GM12864 (cell line): ENCODE data around the gene AIMP1.

ENCODE experiments used
- DNase-seq: peaks from one replicate; pipeline ENCODE4 v3.0.0-alpha.2; 2011; ENCODE audit warnings: low read depth
- H3K4me3 ChIP-seq: 2 replicates; pipeline ENCODE4 v1.5.1; 2011; ENCODE audit warnings: mild to moderate bottlenecking, low read depth, low read length, control low read depth
- TF ChIP-seq, protein P1 (sequence below): IDR thresholded peaks from 2 replicates; pipeline ENCODE4 v1.5.1; 2011; ENCODE audit warnings: low read depth, mild to moderate bottlenecking, moderate library complexity, low read length, control low read depth, inconsistent platforms; ENCODE audit errors: missing control alignments

The AIMP1 gene

DNA sequence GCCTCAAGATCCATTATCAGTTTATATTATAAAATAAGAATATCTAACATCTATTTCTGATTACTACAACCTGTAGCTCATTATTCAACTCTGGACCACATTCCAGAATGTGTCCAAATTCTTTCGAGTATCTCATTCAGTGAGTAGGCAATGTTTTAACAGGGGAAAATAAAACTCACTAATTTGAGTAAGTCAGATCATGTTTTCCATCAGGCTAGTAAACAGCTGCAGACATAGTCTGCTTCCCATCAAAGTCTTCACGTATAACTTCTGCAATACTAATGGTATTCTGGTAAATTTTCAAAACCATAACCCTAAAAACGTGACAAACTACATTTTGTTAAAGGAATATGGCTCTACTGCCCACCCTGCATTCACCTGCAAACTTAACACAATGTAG lies 32.1 kb upstream of the AIMP1 start:
- no peak overlapping the region for H3K4me3 ChIP-seq
- DNase-seq = no peak
- TF ChIP-seq, protein P1, sequence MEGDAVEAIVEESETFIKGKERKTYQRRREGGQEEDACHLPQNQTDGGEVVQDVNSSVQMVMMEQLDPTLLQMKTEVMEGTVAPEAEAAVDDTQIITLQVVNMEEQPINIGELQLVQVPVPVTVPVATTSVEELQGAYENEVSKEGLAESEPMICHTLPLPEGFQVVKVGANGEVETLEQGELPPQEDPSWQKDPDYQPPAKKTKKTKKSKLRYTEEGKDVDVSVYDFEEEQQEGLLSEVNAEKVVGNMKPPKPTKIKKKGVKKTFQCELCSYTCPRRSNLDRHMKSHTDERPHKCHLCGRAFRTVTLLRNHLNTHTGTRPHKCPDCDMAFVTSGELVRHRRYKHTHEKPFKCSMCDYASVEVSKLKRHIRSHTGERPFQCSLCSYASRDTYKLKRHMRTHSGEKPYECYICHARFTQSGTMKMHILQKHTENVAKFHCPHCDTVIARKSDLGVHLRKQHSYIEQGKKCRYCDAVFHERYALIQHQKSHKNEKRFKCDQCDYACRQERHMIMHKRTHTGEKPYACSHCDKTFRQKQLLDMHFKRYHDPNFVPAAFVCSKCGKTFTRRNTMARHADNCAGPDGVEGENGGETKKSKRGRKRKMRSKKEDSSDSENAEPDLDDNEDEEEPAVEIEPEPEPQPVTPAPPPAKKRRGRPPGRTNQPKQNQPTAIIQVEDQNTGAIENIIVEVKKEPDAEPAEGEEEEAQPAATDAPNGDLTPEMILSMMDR = no peak

DNA sequence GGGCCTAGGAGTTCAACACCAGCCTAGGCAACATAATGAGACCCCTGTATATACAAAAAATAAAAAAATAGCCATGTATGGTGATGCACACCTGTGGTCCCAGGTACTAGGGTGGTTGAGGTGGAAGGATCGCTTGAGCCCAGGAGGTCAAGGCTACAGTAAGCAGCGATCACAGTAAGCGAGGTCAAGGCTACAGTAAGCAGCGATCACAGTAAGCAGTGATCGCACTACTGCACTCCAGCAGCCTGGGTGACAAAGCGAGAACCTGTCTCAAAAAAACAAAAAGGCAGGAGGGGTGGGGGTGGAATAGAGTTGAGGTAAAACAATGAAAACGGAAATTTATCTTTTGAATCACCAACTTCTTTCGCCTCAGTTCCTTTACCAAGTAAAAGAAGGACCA lies 29.7 kb upstream of the AIMP1 start:
- TF ChIP-seq, protein P1 = no peak
- no peak for DNase-seq
- no peak overlapping the region for H3K4me3 ChIP-seq

DNA sequence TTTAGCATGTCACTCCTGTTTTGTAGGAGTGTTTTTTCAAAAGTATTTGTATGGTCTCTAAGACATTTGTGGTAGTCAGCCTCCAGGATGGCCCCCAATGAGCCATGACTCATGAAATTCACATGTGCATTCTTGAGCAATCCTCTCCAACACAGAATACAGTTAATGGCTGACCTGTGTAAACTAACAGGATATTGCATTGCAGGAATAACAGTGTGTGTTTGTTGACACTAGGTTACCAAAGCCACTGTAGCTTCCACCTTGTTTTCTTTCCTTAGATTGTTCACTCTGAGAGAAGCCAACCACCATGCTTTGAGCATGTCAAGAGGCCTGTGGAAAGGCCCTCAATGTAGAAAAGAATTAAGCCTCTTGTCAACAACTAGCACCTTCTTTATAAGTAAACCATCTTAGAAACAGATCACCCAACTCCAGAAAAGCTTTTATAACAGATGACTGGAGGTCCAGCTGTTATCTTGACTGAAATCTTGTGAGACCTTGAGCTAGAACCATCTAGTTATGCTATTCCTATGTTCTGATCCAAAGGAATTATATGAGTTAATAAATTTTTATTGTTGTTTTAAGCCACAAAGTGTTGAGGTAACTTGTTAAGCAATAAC lies 28.9 kb upstream of the AIMP1 start:
- H3K4me3 ChIP-seq = no peak overlapping the region
- no peak for DNase-seq
- TF ChIP-seq, protein P1 = no peak

DNA sequence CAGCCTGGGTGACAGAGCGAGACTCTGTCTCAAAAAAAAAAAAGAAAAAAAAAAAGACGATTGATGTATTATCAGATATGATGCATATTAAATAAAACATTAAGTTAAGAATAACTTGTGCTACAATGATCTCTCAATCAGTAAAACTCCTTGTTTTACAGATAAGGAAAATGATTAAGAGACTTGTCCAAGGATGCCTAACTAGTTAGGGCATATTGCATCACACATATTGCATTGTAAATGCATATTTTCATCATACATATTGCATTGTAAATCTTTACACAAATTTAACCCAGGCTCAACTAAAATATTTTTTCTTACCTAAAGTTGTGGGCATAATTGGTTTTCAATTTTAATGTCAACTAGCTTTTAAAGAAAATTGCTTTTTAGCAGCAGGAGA lies 26.6 kb upstream of the AIMP1 start:
- TF ChIP-seq, protein P1 = no peak
- no peak for DNase-seq
- H3K4me3 ChIP-seq = no peak overlapping the region

DNA sequence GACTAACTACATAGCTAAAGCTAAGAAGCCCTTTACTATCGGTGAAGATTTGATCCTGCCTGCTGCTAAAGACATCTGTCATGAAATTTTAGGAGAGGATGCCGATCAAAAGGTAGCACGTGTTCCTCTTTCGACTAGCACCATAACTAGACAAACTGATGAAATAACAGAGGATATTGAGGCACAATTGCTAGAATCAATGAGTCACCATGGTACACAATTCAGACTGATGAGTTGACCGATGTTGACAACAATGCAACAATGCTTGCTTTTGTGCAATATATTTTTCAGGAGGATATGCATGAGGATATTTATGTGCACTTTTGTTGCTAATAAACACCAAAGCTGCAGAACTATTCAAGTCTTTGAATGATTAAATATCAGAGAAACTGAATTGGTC lies 24.7 kb upstream of the AIMP1 start:
- no peak overlapping the region for H3K4me3 ChIP-seq
- no peak for DNase-seq
- TF ChIP-seq, protein P1 = no peak

DNA sequence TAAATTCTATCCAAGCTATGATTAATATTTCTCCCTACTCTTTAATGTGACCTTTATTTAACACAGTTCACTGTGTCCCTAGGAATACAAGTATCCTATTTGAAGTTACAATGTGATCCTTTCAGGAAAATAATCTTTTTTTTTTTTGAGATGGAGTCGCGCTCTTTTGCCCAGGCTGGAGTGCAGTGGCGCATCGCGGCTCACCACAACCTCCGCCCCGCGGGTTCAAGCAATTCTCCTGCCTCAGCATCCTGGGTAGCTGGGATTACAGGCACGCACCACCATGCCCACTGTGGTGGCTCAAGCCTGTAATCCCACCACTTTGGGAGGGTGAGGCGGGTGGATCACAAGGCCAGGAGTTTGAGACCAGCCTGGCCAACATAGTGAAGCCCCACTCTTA lies 22.3 kb upstream of the AIMP1 start:
- no peak for DNase-seq
- TF ChIP-seq, protein P1 = no peak
- H3K4me3 ChIP-seq = no peak overlapping the region

DNA sequence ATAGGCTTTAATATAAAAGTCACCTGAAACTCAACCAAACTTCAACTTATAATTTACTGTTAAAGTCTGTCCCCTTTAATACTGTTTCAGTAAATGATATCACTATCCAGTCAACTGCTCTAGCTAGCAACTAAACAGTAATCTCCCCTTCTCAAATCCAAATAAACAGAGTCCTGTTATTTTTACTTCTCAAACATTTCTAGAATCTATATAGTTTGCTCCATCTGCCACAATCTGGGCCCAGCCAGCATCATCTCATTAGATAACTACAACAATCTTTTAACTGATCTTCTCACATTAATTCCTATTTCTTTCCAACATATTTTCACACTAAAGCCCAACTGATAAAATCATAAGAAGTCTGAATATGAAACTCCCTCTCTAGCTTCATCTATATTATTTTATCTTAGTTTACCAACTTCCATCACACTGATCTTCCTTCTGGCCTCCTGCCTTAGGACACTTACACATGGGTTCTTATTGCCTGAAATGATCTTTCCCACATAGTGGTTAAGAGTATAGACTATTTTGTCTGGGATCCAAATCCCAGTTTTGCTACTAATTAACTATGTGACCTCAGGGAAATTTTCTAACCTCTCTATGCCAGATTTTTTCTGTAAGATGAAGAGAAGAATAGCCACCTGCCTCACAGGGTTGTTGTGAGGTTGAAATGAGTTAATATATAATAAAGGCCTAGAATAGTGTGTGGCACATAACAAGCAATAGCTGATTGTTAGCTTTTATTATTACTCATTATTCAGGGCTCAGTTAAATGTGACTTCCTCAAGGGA lies 18.9 kb upstream of the AIMP1 start:
- DNase-seq = no peak
- TF ChIP-seq, protein P1 = no peak
- H3K4me3 ChIP-seq = no peak overlapping the region
